VCaP (cell line): Measurements from ENCODE around the gene MAGI1.

Source experiments
- H3K27ac ChIP-seq: fragments of 450-650 bp; 2 replicates; pipeline ENCODE4 v1.5.1; 2017
- CTCF ChIP-seq: fragments of 450-650 bp; conservative IDR thresholded peaks from 2 replicates; pipeline ENCODE4 v1.5.1; 2017; ENCODE audit warnings: mild to moderate bottlenecking, moderate library complexity

The MAGI1 gene

GRCh38 chr3:65793495-65794200 lies 245.1 kb downstream of the MAGI1 start:
- no peak overlapping the region for H3K27ac ChIP-seq
- no peak for TF ChIP-seq CTCF

- no peak overlapping the region for H3K27ac ChIP-seq
- no peak for TF ChIP-seq CTCF
Measured at GRCh38 chr3:65788461-65788860, 250.3 kb downstream of the MAGI1 start.

GRCh38 chr3:65787827-65788226 lies 250.9 kb downstream of the MAGI1 start:
- no peak overlapping the region for H3K27ac ChIP-seq
- TF ChIP-seq CTCF = no peak

- no peak overlapping the region for H3K27ac ChIP-seq
- TF ChIP-seq CTCF = no peak
Measured at GRCh38 chr3:65787340-65787739, 251.4 kb downstream of the MAGI1 start.

- H3K27ac ChIP-seq = no peak overlapping the region
- TF ChIP-seq CTCF = no peak
Measured at GRCh38 chr3:65786890-65787289, 251.8 kb downstream of the MAGI1 start.

GRCh38 chr3:65785065-65785645 lies 253.6 kb downstream of the MAGI1 start:
- no peak overlapping the region for H3K27ac ChIP-seq

GRCh38 chr3:65783117-65783516 lies 255.6 kb downstream of the MAGI1 start:
- TF ChIP-seq CTCF = no peak
- no peak overlapping the region for H3K27ac ChIP-seq

More at GRCh38 chr3:65785065-65785645, 253.6 kb downstream of the MAGI1 start:
- peak; percentile 95 for TF ChIP-seq CTCF
